HG03558 (cell line): Measurements from ENCODE around the gene NFE2.
"Not testable (repeated sequence)": the region's sequence is repeated elsewhere in the genome, so short reads cannot be mapped to it uniquely, and the experiment has no call there.

Experiments used
- ATAC-seq: cut with Tn5 transposase; IDR thresholded peaks from one replicate; pipeline ENCODE4 v1.9.1; 2021; ENCODE audit warnings: moderate number of reproducible peaks; ENCODE audit not compliant: unreplicated experiment; ENCODE audit errors: extremely low read depth

NFE2 gene

GRCh38 chr12:54285150-54286041, 15.4 kb downstream of the NFE2 start:
- no peak for ATAC-seq

DNA sequence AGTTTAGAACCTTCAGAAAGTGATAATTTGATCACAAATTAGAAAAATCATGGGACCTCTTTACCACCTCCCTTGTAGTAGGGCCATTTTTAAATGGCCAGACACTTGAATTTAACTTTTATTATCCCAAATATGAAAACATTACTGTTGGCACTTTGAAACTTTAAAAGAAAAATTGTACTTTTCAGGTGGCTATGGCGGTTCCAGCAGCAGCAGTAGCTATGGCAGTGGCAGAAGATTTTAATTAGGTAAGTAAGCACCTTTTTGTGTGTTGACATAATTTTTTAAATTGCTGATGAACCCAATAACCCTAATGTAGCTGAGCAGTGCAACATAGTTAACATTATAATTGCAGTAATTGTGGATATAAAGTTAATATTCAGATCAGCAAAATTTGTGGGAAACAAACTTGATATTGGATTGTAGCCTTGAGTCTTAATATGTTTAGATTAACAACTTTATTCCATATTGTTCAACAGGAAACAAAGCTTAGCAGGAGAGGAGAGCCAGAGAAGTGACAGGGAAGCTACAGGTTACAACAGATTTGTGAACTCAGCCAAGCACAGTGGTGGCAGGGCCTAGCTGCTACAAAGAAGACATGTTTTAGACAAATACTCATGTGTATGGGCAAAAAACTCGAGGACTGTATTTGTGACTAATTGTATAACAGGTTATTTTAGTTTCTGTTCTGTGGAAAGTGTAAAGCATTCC, 16.6 kb downstream of the NFE2 start:
- not testable (repeated sequence) for ATAC-seq

DNA sequence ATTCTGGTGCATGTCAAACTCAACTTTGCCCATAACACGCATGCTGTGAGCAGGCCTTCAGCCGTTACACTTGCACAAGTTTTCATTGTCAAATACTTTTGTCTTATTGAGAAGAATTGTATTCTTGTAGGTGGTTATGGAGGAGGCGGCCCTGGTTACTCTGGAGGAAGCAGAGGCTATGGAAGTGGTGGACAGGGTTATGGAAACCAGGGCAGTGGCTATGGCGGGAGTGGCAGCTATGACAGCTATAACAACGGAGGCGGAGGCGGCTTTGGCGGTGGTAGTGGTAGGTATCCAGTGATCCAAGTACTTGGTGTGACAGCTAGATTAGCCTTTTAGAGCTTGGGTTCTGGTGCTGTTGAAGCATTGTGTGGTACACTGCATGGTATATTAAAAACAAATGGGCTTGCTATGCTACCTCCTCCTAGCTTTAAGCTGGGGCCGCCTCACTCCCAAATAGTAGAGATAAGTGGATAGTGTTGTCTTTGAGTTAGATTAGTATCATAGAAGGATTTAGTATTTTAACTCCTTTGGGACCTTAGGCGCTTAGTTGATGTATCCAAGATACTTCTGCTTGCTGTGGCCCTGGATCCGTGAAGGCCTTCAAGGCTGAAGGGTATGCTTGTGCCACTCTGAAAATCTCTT, 17.7 kb downstream of the NFE2 start:
- ATAC-seq = no peak

- not testable (repeated sequence) for ATAC-seq
These were observed 19.1 kb downstream of the NFE2 start for GRCh38 chr12:54281694-54282093.

DNA sequence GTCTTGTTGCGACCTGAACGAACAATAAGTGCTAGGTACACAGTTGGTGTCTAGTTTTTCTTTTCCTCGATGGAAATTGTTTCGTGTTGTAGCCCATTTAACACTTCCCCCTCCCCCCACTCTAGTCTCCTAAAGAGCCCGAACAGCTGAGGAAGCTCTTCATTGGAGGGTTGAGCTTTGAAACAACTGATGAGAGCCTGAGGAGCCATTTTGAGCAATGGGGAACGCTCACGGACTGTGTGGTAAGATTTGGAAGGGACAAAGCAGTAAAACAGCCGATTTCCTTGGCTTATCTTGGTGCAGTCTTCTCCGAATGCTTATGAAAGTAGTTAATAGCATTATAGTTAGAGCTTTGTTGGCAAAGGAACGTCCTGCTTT, 19.6 kb downstream of the NFE2 start:
- ATAC-seq = not testable (repeated sequence)

DNA sequence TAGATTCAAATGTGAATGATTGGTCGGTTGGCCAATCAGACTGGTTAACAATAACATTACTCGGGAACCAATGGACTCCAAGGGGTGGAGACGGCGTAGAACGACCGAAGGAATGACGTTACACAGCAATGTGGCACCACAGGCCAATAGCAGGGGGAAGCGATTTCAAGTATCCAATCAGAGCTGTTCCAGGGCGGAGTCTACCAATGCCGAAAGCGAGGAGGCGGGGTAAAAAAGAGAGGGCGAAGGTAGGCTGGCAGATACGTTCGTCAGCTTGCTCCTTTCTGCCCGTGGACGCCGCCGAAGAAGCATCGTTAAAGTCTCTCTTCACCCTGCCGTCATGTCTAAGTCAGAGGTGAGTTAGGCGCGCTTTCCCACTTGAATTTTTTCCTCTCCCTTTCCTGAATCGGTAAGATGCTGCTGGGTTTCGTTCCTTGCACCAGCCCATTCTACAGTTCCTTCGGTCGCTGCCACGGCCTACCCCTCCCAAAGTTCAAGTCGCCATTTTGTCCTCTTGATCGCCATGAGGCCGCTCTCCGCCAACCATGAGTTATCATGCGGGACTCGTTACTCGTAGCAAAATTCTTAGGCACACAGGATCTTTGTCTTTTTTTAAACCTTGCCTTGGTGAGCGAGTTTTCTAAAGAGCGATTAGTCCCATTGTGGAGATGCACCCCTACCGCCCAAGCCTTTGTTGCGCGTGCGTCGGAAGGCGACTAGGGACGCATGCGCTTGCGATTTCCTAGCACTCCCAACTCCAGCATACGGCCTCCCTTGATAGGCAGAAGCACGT, 20.2 kb downstream of the NFE2 start, which contains the start of gene HNRNPA1:
Gene HNRNPA1, plus strand, starts transcription at position 259 of the 793 bp plus-strand sequence. Its CDS starts 82 bp downstream, at position 341.
- peak; percentile 84 for ATAC-seq

DNA sequence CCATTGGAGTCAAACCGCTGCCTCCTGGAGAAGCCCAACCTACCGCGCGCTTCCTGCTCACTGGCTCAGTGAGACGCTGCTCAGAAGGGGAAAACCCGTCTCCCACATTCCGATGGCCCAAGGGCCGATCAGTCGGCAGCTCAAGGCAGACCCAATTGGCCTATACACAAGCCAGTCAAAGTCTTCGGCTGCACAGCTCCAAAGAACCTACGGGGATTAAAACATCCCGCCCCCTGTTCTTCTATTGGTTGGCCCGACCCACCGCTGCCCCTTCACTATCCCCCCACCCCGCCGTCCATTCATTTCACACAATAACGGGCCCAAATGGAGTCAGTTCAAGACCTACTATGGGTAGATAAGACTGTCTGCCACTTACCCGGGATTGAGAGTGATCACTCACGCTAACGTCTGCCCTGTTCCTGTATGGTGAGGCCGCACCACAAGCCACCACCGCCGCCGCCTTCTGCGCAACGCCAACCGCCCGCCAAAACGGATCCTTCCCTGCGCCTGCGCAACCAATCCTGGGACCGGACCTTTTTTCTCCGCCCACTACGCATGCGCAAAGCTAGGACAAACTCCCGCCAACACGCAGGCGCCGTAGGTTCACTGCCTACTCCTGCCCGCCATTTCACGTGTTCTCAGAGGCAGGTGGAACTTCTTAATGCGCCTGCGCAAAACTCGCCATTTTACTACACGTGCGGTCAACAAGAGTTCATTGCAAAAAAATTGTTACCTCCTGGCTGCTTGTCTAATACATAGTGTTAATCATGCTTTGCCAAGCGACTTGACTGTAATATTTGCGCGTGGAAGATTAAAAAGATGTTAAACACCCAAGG, 21.0 kb downstream of the NFE2 start, which contains the start of gene CBX5:
Gene CBX5, minus strand, starts transcription at position 491 of the 836 bp plus-strand sequence. CDS start 22,472 bp downstream, outside the sequence.
- peak; percentile 51 for ATAC-seq

DNA sequence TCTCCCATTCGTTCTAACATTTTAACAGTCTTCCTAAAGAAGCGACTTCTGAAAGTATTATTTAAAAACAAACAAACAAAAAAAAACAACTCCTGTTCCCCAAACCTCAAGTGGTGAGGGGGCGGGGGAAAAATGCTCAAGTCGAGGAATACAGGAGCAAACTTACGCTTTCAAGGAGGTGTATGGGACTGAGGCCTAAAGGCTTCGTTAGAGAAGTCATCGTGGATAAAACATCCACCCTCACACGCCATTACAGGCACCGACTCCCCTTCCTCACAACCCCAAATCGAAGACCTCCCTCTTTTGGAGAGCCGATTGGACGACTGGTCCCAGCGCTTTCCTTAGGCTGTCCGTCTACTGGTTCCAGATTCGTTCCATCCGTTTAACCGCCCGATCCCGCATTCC, 21.6 kb downstream of the NFE2 start:
- ATAC-seq = no peak

DNA sequence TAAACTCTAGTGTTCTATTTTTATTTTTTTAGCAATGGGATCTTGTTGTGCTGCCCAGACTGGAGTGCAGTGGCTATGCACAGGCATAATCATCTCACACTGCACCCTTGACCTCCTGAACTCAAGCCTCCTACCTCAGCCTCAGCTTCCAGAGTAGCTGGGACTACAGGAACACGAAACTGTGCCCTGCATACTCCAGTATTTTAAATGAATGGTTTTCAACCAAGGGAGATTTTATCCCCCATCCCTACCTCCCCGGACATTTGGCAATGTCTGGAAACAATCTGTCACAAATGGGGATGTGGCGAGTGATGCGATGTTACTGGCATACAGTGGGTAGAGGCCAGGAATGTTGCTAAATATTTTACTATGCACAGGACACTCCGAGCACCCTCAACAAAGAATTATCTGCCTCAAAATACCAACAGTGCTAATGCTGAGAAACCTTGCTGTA, 23.0 kb downstream of the NFE2 start:
- no peak for ATAC-seq

DNA sequence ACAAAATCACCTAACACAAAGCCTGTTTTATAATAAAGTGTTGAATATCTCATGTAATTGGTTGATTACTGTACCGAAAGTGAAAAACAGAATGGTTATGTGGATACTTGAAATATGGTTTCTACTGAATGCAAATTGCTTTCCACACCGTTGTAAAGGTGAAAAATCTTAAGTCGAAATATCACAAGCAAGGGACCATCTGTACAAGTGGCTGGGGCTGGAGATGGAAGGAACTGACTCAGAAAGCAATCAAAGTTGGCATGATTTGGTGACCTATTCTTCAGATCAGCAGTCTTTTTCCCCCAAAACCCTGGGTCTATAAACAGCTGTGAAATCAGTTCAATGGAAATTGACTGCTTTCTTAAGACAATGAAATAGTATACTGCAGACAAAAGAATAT, 24.4 kb downstream of the NFE2 start:
- ATAC-seq = no peak

- no peak for ATAC-seq
These were observed 26.8 kb downstream of the NFE2 start for GRCh38 chr12:54273981-54274380.

GRCh38 chr12:54272214-54272613, 28.6 kb downstream of the NFE2 start:
- ATAC-seq = no peak

DNA sequence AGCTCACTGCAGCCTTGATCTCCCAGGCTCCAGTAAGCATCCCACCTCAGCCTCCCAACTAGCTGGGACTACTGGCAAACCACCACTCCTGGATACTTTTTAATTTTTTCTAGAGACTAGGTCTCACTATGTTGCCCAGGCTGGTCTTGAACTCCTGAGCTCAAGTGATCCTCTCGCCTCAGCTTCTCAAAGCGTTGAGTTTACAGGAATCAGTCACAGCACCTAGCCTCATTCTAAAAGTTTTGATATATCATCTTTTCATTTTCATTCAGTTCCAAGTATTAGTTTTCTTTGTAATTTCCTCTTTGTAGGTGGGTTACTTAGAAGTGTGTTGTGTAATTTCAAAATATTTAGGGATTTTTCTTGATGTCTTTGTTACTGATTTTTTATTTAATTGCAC, 30.5 kb downstream of the NFE2 start:
- ATAC-seq = no peak

GRCh38 chr12:54266852-54267251, 34.0 kb downstream of the NFE2 start:
- ATAC-seq = no peak

DNA sequence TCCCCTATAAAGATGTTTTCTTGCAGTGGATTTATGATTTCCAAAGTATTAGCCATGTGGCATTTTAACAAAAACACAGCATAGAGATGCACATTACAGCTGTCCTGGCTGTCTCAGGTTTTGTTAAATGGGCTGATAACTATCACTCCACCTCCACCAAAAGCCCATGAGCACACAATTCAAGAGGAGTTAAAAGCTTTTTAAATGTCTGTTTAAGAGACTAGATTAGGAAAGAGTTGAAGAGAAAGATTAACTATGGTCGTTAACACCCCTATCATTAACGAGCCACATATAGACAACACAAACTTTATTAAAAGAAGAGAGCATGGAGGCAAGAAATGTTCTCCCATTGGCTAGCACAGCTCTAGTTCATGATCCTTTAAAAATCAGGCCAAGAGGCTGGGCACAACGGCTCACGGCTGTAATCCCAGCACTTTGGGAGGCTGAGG, 35.4 kb downstream of the NFE2 start:
- ATAC-seq = no peak

- no peak for ATAC-seq
These were observed 38.4 kb downstream of the NFE2 start for GRCh38 chr12:54262403-54262925.

DNA sequence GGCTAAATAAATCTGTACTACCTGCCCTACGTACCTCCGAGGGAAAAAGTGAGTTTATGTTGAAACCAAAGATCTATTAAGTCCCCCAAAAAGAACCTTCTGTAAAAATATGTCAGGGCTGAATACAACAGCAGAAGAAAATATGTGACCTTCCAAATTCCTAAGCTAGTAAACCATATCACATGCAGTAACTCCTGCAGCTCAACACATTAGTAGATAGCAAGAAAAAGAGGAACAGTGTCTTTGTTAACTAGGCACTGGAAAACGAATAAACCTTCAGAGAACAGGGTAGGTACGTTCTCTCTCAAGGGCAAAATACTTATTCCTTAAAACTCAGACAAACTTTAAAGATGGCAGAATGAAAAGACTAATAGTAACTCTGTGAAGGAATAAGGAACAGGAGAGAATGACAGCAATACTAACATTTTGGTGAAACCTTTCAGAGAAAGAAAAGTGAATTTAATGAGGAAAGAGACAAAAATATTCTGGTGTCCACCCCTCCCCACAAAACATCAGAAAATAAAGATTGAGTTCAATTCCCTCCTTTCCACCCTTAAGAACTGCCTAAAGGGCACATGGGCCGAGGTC, 38.9 kb downstream of the NFE2 start:
- no peak for ATAC-seq
